ENCODE results near the gene LRRFIP2.
"Not testable (repeated sequence)": the region's sequence is repeated elsewhere in the genome, so short reads cannot be mapped to it uniquely, and the experiment has no call there.

The LRRFIP2 gene

DNA sequence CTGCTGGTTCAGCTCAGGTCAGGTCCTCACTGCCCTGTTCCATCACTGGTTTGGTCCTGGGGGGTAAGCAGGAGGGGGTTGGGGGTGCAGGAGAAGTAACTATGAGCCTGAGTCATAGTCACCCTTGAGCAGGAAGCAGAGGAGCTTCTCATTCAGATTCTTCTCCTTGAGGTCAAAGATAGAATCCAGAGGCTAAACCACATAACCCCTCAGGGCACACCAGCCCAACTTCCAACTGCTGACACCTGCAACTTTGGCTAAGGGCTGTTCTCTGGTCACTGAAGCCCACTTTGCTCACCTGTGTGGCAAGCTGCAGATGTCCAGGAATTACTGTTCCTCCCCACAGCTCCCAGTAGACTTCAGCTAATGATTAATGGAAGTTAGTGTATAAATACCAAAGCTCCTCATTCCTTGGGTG, 48.8 kb upstream of the LRRFIP2 start:
- Histone ChIP-seq H3K36me3 (ENCODE audit: control insufficient read depth in 2 of 2, insufficient read depth in 1 of 2, low read length in 2 of 2) (no peaks in the 10 kb centered on the region), H3K4me3 (ENCODE audit: low read depth, low read length) (no peak overlapping the region), H3K4me1 (ENCODE audit: control insufficient read depth, insufficient read depth, low read length) (no peaks in the 10 kb centered on the region), H3K27ac (ENCODE audit: extremely low read depth, low read depth, low read length) (no peak overlapping the region), H3K9me3 (ENCODE audit: control insufficient read depth, insufficient read depth, low read depth, low read length) (no peaks in the 10 kb centered on the region)
- ChIA-PET POLR2A (no interaction called here), CTCF (no interaction called here)
- TF ChIP-seq ZNF623 (tag by site-specific recombination; IDR thresholded peaks at IDR 0.05): no peak
- TF ChIP-seq ZNF621 (tag by site-specific recombination; IDR thresholded peaks at IDR 0.05): no peak
- no peak for TF ChIP-seq ZNF707 (tag by site-specific recombination; IDR thresholded peaks at IDR 0.05)
- peak; percentile 56 for TF ChIP-seq GLIS1 (tag by site-specific recombination; IDR thresholded peaks at IDR 0.05)

DNA sequence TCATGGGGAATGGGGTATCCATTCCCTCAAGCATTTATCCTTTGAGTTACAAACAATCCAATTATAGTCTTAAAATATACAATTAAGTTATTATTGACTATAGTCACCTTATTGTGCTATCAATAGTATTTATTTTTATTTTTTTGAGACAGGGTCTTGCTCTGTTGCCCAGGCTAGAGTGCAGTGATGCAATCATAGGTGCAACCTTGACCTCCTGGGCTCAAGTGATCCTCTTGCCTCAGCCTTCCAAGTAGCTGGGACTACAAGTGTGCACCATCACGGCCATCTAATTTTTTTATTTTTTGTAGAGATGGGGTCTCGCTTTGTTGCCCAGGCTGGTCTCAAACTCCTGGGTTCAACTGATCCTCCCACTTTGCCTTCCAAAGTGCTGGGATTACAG, 48.2 kb upstream of the LRRFIP2 start:
- H3K9me3 ChIP-seq (ENCODE audit: control insufficient read depth, insufficient read depth, low read depth, low read length); H3K36me3 ChIP-seq (ENCODE audit: control insufficient read depth in 2 of 2, insufficient read depth in 1 of 2, low read length in 2 of 2); H3K4me1 ChIP-seq (ENCODE audit: control insufficient read depth, insufficient read depth, low read length); CTCF ChIA-PET; POLR2A ChIA-PET; H3K4me3 ChIP-seq (ENCODE audit: low read depth, low read length); H3K27ac ChIP-seq (ENCODE audit: extremely low read depth, low read depth, low read length): not testable (repeated sequence)

DNA sequence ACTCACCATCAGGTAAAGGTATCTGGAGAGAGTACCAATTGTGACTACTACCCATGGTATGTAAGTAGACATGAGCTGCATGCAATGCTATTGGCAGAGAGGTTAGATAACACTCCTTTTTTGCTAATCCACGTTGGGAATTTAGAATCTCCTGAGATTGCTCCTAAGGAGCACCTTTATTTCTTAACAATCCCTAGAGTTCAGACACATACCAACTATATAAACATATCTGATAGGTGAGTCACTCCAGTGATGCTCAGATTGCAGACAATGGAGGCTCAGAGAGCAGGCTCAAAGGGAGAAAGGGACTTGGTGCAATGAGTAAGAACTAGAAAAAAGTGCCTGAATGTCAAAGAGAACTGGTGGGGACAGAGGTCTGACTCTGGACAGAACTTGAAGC, 47.0 kb upstream of the LRRFIP2 start:
- H3K4me3 ChIP-seq (ENCODE audit: low read depth, low read length): no peak overlapping the region
- no peak overlapping the region for H3K27ac ChIP-seq (ENCODE audit: extremely low read depth, low read depth, low read length)
- H3K36me3 ChIP-seq (ENCODE audit: control insufficient read depth in 2 of 2, insufficient read depth in 1 of 2, low read length in 2 of 2): no peaks in the 10 kb centered on the region
- no peaks in the 10 kb centered on the region for H3K4me1 ChIP-seq (ENCODE audit: control insufficient read depth, insufficient read depth, low read length)
- no peaks in the 10 kb centered on the region for H3K9me3 ChIP-seq (ENCODE audit: control insufficient read depth, insufficient read depth, low read depth, low read length)
- ChIA-PET CTCF (interaction anchor here (0.7 kb wide), 1 partner anchor 301 kb away, joined by 3 read pairs; no protein-coding TSS in a partner anchor), POLR2A (interaction anchor here (1.9 kb wide), 1 partner anchor 228 kb away, joined by 6 read pairs; the partner anchor contains the start of genes EPM2AIP1 and MLH1)
- TF ChIP-seq, protein P1, sequence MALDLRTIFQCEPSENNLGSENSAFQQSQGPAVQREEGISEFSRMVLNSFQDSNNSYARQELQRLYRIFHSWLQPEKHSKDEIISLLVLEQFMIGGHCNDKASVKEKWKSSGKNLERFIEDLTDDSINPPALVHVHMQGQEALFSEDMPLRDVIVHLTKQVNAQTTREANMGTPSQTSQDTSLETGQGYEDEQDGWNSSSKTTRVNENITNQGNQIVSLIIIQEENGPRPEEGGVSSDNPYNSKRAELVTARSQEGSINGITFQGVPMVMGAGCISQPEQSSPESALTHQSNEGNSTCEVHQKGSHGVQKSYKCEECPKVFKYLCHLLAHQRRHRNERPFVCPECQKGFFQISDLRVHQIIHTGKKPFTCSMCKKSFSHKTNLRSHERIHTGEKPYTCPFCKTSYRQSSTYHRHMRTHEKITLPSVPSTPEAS (tag by site-specific recombination; IDR thresholded peaks at IDR 0.05): no peak
- TF ChIP-seq PRDM1 (tag by site-specific recombination; IDR thresholded peaks at IDR 0.05): peak; percentile 61

DNA sequence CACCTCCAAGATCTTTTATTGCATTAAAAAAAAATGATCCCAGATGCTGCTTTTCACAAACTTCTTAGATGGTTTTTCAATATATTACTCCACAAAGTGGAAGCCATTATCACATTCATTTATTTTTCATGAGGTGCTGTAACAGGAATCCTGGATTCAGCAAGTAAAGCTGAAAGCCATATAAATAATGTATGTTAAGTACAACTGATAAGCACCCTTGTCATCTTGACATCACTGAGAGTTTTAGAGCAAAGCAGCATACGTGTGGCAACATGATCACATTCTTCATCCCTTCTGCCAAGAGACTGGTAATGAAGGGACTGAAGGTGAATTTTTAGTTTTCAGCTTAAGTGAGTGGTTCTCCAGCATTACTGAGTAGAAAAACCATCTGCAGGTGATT, 44.9 kb upstream of the LRRFIP2 start:
- TF ChIP-seq, protein P2, sequence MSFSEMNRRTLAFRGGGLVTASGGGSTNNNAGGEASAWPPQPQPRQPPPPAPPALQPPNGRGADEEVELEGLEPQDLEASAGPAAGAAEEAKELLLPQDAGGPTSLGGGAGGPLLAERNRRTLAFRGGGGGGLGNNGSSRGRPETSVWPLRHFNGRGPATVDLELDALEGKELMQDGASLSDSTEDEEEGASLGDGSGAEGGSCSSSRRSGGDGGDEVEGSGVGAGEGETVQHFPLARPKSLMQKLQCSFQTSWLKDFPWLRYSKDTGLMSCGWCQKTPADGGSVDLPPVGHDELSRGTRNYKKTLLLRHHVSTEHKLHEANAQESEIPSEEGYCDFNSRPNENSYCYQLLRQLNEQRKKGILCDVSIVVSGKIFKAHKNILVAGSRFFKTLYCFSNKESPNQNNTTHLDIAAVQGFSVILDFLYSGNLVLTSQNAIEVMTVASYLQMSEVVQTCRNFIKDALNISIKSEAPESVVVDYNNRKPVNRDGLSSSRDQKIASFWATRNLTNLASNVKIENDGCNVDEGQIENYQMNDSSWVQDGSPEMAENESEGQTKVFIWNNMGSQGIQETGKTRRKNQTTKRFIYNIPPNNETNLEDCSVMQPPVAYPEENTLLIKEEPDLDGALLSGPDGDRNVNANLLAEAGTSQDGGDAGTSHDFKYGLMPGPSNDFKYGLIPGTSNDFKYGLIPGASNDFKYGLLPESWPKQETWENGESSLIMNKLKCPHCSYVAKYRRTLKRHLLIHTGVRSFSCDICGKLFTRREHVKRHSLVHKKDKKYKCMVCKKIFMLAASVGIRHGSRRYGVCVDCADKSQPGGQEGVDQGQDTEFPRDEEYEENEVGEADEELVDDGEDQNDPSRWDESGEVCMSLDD (tag by site-specific recombination; IDR thresholded peaks at IDR 0.05): no peak
- TF ChIP-seq ZNF701 (tag by site-specific recombination; IDR thresholded peaks at IDR 0.05) (no peak), ZNF514 (tag by site-specific recombination; IDR thresholded peaks at IDR 0.05) (no peak), ZNF404 (tag by site-specific recombination; IDR thresholded peaks at IDR 0.05) (no peak), ZNF626 (tag by site-specific recombination; IDR thresholded peaks at IDR 0.05) (no peak), ZNF157 (tag by site-specific recombination; IDR thresholded peaks at IDR 0.05) (no peak), ZNF184 (tag by site-specific recombination; IDR thresholded peaks at IDR 0.05) (no peak), KLF9 (tag by site-specific recombination; IDR thresholded peaks at IDR 0.05; ENCODE audit: low read depth) (no peak), ZNF10 (tag by site-specific recombination; IDR thresholded peaks at IDR 0.05) (0 out of 2 replicates have a peak, but pooled peaks have one; percentile 26), ZBTB20 (tag by site-specific recombination; IDR thresholded peaks at IDR 0.05) (no peak)
- TF ChIP-seq, protein P3, sequence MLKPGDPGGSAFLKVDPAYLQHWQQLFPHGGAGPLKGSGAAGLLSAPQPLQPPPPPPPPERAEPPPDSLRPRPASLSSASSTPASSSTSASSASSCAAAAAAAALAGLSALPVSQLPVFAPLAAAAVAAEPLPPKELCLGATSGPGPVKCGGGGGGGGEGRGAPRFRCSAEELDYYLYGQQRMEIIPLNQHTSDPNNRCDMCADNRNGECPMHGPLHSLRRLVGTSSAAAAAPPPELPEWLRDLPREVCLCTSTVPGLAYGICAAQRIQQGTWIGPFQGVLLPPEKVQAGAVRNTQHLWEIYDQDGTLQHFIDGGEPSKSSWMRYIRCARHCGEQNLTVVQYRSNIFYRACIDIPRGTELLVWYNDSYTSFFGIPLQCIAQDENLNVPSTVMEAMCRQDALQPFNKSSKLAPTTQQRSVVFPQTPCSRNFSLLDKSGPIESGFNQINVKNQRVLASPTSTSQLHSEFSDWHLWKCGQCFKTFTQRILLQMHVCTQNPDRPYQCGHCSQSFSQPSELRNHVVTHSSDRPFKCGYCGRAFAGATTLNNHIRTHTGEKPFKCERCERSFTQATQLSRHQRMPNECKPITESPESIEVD (tag by site-specific recombination; IDR thresholded peaks at IDR 0.05): peak; percentile 85
- TF ChIP-seq, protein P4, sequence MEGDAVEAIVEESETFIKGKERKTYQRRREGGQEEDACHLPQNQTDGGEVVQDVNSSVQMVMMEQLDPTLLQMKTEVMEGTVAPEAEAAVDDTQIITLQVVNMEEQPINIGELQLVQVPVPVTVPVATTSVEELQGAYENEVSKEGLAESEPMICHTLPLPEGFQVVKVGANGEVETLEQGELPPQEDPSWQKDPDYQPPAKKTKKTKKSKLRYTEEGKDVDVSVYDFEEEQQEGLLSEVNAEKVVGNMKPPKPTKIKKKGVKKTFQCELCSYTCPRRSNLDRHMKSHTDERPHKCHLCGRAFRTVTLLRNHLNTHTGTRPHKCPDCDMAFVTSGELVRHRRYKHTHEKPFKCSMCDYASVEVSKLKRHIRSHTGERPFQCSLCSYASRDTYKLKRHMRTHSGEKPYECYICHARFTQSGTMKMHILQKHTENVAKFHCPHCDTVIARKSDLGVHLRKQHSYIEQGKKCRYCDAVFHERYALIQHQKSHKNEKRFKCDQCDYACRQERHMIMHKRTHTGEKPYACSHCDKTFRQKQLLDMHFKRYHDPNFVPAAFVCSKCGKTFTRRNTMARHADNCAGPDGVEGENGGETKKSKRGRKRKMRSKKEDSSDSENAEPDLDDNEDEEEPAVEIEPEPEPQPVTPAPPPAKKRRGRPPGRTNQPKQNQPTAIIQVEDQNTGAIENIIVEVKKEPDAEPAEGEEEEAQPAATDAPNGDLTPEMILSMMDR (tag by site-specific recombination; IDR thresholded peaks at IDR 0.05): no peak
- TF ChIP-seq, protein P5, sequence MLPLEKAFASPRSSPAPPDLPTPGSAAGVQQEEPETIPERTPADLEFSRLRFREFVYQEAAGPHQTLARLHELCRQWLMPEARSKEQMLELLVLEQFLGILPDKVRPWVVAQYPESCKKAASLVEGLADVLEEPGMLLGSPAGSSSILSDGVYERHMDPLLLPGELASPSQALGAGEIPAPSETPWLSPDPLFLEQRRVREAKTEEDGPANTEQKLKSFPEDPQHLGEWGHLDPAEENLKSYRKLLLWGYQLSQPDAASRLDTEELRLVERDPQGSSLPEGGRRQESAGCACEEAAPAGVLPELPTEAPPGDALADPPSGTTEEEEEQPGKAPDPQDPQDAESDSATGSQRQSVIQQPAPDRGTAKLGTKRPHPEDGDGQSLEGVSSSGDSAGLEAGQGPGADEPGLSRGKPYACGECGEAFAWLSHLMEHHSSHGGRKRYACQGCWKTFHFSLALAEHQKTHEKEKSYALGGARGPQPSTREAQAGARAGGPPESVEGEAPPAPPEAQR (tag by site-specific recombination; IDR thresholded peaks at IDR 0.05): no peak
- CTCF ChIA-PET: no interaction called here
- Histone ChIP-seq H3K27ac (ENCODE audit: extremely low read depth, low read depth, low read length) (no peak overlapping the region), H3K9me3 (ENCODE audit: control insufficient read depth, insufficient read depth, low read depth, low read length) (no peaks in the 10 kb centered on the region), H3K4me1 (ENCODE audit: control insufficient read depth, insufficient read depth, low read length) (no peaks in the 10 kb centered on the region), H3K36me3 (ENCODE audit: control insufficient read depth in 2 of 2, insufficient read depth in 1 of 2, low read length in 2 of 2) (no peaks in the 10 kb centered on the region), H3K4me3 (ENCODE audit: low read depth, low read length) (no peak overlapping the region)
- POLR2A ChIA-PET: interaction anchor here (0.8 kb wide), 1 partner anchor 15 kb away, joined by 7 read pairs; no protein-coding TSS in a partner anchor

All from HEK293 (cell line).